Colonic mucosa (tissue), 4 donors: ENCODE measurements around the gene DNM3. TPM values are rescaled to one million over a fixed set of nuclear protein-coding genes. Genes with fewer than 3 reads are reported as not detected.

ENCODE experiments used
- DNase-seq: peaks from one replicate; pipeline ENCODE4 v3.0.0-alpha.2; 2020
- H3K27ac ChIP-seq: fragments of 200-600 bp; one replicate; pipeline ENCODE4 v1.8.0; 2021
- H3K27me3 ChIP-seq: fragments of 200-600 bp; one replicate; pipeline ENCODE4 v1.8.0; 2021
- H3K36me3 ChIP-seq: fragments of 200-600 bp; one replicate; pipeline ENCODE4 v1.8.0; 2021
- H3K4me1 ChIP-seq: fragments of 200-600 bp; one replicate; pipeline ENCODE4 v1.8.0; 2021; ENCODE audit warnings: mild to moderate bottlenecking
- H3K4me3 ChIP-seq: fragments of 200-600 bp; one replicate; pipeline ENCODE4 v1.8.0; 2021
- H3K9ac ChIP-seq, 2 donors: one replicate each; pipeline ENCODE4 v1.7.0; 2013; ENCODE audit warnings: control low read depth in 2 of 2, low read depth in 2 of 2, low read length in 2 of 2
- H3K9me3 ChIP-seq: fragments of 200-600 bp; one replicate; pipeline ENCODE4 v1.8.0; 2021
- CTCF ChIP-seq: fragments of 200-600 bp; IDR thresholded peaks from one replicate; pipeline ENCODE4 v1.8.0; 2022; ENCODE audit warnings: antibody characterized with exemption, mild to moderate bottlenecking
- intact Hi-C: fragments of 100-400 bp; cut with DNase I; formaldehyde crosslinking; loops from one replicate; pipeline ENCODE4 v1.14.1; 2022
- total RNA-seq, 2 donors: library from RNA; stranded (reverse); fragmentation: NEBNext Ultra II Directional in 1 of 2; extraction: Animal tissue kit (Norgen Biotek cat#: 25700) in 1 of 2; gene quantifications; one replicate each; pipeline ENCODE4 v1.2.1, GENCODE V29; 2021
- donor health status: healthy.
- donor health status: DM: no; HTN: no; CAD: no.
- donor health status: DM: no; HTN: no; CAD: no.

DNM3 gene
- total RNA-seq, 2 donors from 2014 or later: 1.7 to 2.6 TPM

GRCh38 chr1:171949316-171949715 lies 108.0 kb downstream of the DNM3 start:
- Histone ChIP-seq H3K36me3 (no peaks in the 10 kb centered on the region), H3K27ac (no peak overlapping the region), H3K27me3 (no peaks in the 10 kb centered on the region), H3K4me1 (no peaks in the 10 kb centered on the region), H3K9ac (no peak overlapping the region), H3K9me3 (no peaks in the 10 kb centered on the region), H3K4me3 (no peak overlapping the region)
- no peak for DNase-seq
- intact Hi-C loops: no loop called here
- no peak for TF ChIP-seq CTCF

- no peak for DNase-seq
- no peaks in the 10 kb centered on the region for H3K27me3 ChIP-seq
- intact Hi-C loops: no loop called here
- no peak overlapping the region for H3K27ac ChIP-seq
- no peak overlapping the region for H3K9ac ChIP-seq
- H3K36me3 ChIP-seq: no peaks in the 10 kb centered on the region
- H3K4me1 ChIP-seq: no peaks in the 10 kb centered on the region
- TF ChIP-seq CTCF: no peak
- H3K4me3 ChIP-seq: no peak overlapping the region
- H3K9me3 ChIP-seq: no peaks in the 10 kb centered on the region
Measured at GRCh38 chr1:171953835-171954234, 112.5 kb downstream of the DNM3 start.

- intact Hi-C loops: no loop called here
- H3K27me3 ChIP-seq: no peaks in the 10 kb centered on the region
- H3K4me1 ChIP-seq: no peaks in the 10 kb centered on the region
- no peak for TF ChIP-seq CTCF
- H3K4me3 ChIP-seq: no peak overlapping the region
- H3K9ac ChIP-seq: no peak overlapping the region
- H3K36me3 ChIP-seq: no peaks in the 10 kb centered on the region
- H3K27ac ChIP-seq: no peak overlapping the region
- no peak for DNase-seq
- no peaks in the 10 kb centered on the region for H3K9me3 ChIP-seq
Measured at GRCh38 chr1:171954361-171954760, 113.1 kb downstream of the DNM3 start.

- no peaks in the 10 kb centered on the region for H3K27me3 ChIP-seq
- no peak overlapping the region for H3K9ac ChIP-seq
- no peaks in the 10 kb centered on the region for H3K36me3 ChIP-seq
- DNase-seq: no peak
- H3K9me3 ChIP-seq: no peaks in the 10 kb centered on the region
- no peaks in the 10 kb centered on the region for H3K4me1 ChIP-seq
- no peak for TF ChIP-seq CTCF
- H3K4me3 ChIP-seq: no peak overlapping the region
- H3K27ac ChIP-seq: no peak overlapping the region
- intact Hi-C loops: no loop called here
Measured at GRCh38 chr1:171961861-171962260, 120.6 kb downstream of the DNM3 start.

GRCh38 chr1:171963762-171964161 lies 122.5 kb downstream of the DNM3 start:
- H3K27me3 ChIP-seq: no peaks in the 10 kb centered on the region
- H3K36me3 ChIP-seq: no peaks in the 10 kb centered on the region
- intact Hi-C loops: no loop called here

More at GRCh38 chr1:171963762-171964161, 122.5 kb downstream of the DNM3 start:
- DNase-seq: no peak
- Histone ChIP-seq H3K4me3 (no peak overlapping the region), H3K4me1 (no peaks in the 10 kb centered on the region), H3K27ac (no peak overlapping the region), H3K9me3 (no peaks in the 10 kb centered on the region), H3K9ac (no peak overlapping the region)
- no peak for TF ChIP-seq CTCF
